GDM1 (cell line): ENCODE data around the gene GRIK3.
"Not testable (repeated sequence)": the region's sequence is repeated elsewhere in the genome, so short reads cannot be mapped to it uniquely, and the experiment has no call there.

ENCODE experiments used
- DNase-seq: peaks from one replicate; lab custom pipeline; 2025; lab: John Stamatoyannopoulos, UW

GRIK3 gene

DNA sequence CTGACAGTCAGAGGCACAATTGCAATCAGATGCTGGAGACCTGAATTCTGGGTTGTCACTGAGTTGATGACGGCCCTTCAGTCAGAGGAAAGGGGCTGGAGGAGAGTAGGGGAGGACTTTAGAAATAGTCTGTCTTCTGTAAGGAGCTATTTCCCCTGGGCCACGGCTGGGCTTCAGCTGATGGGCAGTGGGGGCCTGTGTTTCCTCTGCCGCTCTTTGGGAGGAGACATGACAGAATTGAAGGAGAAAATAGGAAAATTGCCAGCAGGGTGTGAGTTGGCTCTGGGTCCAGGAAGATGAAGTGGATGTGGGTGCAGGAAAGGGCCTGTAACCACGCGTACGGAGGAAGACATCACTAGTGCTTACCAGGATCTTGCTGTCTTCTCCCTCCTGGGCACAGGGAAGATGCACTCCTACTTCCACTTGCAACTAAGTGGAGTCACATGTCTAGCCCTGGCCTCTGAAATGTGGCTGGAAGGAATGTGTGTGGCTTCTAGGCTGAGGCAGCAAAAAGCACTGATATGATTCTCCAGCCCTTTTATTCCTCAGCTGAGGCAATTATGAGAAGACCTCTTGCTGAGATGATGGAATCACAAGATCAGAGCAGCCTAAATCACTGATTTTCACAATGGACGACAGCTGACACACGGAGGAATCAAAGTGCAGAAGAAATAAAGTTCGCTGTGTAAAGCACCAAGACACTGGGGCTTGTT is 250.0 kb downstream of the GRIK3 start:
- DNase-seq, result no peak

DNA sequence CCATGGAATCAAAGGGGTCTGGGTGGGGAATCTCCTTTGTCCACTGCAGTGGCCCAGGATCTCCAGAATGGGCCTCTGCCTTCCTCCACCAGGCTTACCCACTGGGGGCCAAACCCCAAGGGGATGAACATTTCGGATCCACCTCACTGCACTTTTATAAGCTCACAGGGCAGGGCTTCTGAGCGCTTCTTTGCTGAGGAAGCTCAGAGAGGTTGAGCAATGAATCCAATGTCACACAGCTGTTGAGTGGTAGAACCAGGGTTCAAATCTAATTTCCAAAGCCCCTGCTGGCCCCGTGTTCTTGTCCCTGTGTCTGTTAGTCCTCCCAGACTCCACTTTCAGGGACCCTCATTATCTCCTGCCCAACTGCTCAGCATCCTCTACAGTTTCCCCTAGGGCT is 250.8 kb downstream of the GRIK3 start:
- no peak for DNase-seq

DNA sequence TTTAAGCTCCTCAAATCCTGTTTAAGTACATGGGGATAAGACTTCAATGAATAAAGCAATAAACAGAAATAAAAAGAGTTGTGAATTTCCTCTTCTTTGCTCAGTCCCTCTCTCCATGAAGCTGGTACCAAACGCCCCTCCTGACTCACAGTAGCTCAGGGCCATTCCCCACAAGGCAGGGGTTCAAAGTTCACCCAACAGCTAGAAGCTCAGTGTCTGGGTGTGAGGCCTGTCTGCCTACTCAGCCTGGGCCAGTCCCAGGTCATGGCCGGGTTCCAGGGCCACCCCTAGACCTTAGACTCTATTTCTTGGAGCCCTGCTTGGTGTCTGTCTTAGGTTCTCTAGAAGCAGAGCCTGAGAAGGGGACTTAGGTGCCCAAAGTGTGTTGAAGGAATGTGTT is 251.5 kb downstream of the GRIK3 start:
- no peak for DNase-seq

DNA sequence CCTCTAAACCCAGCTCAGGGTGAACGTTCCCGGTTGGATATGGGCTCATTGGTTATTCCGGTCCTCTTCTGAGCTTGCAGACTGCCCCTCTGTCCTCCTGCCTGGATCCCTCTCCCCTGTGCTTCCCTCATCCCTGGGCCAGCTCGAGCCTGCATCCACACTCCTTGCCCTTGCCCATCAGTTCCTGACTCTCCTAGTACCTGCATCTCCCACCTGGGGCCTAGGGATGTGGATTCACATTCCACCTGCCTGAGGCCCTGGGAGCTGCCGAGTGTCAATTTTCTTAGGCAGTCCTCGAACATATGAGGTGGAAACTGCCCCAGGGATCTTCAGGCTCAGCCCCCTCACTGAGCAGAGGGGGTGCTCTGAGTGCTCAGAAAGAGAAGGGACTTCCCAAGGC is 252.2 kb downstream of the GRIK3 start:
- no peak for DNase-seq

DNA sequence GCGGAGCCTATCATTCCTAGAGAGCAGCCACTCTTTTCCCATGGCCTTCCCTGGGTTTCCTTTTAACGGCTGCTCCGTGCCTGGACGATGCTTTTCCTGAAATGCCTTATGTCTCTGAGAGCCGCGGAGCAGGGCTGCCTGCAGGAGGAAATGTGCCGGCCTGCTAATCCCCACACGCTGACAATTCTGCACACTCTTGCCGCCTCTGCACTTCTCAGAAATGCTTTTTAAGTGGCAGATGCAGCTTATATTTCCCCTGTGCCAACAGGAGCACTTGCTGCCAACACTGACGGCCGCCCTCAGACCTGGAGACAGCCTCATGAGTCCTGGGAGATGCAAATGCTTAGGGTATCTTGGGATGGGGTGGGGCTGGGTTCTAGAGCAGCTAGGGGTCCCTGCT is 253.2 kb downstream of the GRIK3 start:
- no peak for DNase-seq

DNA sequence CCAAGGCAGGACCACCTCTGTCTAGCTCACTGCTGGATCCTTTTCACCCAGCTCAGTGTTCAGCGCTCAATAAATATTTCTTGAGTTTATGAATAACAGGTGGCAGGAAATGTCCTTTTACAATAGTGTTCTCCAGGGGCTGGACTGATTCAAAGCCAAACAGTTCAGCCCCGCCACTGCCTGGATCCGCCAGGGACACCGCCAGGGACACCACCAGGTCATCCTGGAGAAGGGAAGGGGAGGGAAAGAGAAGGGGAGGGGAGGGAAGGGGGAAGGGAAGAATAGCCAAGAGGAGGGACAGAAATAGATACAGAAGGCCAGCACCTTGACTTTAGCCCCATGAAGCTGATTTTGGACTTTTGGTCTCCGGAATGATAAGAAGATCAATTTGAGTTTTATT is 255.6 kb downstream of the GRIK3 start:
- DNase-seq, result no peak

DNA sequence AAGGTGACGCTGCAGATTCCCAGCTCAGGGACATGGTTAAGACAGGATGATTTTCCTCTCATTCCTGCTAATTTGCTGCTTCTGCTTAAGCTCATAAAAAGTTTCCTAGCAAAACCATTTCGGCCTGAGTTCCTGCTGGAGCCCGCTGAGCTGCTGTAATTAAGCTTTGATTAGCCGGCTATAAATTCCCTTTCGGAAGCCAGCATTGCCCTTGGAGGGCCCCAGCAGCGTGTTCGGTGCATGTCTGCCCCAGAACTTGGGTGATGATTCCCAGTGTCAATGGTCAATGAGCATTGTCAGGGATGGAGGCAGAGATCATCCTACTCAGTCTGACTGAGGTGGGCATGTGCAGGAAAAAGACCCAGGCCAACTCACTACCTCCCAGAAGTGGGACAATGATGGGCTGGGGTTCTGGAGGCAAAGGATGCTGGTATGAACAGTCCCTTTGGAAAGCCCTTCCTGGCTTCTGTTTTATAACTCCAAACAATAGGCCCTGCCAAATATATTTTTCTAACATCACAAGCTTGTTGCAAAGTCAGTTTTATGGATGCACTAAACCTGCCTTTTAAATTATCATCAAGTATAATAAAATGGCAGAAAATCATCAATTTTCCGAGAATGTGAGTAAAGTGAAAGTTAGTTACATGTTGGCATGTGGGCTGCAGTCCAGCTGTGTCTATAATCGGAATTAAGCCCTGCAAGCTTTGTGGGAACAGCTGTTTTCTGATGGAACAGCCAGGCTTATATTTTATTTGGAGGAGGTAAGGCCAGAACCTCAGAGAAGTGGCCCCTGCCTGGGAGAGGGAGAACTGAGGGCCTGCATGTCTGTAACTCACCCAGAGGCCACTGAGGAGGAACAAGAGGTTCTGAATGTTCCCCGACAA is 257.1 kb downstream of the GRIK3 start:
- no peak for DNase-seq

DNA sequence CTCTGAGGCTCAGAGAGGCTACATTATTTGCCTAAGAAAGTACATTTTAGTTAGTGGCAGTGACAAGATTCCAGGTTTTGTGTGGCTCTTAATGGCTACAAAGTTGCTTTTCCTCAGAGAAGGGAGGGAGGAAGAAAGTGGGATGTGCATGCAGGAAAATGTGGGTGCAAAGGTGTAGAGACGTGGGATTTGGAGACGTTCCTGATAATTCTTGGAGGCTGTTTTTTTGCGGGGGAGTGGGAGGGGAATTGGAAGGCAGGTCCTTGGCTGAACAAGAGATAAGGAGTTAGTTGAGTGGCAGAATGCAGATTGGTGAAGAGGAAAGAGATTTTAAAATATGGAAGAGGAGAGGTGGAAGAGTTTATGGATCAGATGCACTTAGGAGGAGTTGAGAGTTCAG is 258.1 kb downstream of the GRIK3 start:
- no peak for DNase-seq

DNA sequence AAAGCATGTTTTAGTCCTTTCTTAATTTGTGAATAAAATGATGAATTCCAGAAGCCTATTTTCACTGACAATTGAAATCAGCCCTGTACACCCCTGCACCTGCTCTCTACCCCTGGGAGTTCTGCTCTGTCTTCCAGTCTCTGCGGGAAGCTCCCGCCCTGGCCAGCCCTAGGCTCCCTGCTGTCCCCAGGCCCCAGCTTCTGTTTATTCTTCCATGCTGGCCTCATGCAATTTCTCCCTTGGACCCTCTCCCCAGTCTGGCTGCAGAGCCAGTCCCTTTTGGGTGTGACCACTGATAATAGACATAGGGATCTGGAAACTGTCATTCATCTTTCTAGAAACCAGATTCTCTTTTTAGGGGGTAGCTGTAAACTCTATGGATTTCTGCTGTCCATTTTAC is 258.6 kb downstream of the GRIK3 start:
- no peak for DNase-seq

DNA sequence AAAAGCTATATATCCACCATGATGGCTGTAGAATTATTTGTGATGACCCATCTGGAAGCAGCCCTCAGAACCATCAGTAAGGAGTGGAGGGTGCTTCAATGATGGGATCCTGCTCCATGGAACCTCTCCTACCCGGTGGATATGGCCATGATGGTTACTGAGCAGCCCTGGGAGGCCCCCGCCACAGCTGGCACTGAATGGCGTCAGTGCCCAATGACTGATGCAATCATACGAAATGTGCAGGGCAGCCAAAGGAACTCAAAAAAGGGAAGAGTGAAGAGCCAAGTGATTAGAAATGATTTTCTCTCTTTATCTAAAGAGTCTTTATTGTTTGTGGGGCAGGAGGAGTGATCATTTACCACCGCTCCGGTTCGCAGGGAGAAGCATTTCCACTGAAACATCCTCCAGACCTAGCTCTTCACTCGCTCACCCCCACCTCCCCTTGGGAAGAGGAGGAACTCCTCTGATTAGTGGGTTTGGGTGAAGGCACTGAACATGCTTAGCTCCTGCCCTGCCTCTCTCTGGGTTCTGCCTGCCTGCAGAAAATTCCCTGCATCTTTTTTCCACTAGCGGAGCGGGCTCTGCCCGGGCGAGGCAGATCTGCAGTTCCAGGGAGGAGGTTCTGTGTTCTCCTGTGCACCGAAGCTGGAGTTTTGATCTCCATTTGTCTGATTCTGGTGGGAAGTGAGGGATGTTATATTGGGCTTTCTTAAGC is 260.3 kb downstream of the GRIK3 start:
- DNase-seq, result no peak

DNA sequence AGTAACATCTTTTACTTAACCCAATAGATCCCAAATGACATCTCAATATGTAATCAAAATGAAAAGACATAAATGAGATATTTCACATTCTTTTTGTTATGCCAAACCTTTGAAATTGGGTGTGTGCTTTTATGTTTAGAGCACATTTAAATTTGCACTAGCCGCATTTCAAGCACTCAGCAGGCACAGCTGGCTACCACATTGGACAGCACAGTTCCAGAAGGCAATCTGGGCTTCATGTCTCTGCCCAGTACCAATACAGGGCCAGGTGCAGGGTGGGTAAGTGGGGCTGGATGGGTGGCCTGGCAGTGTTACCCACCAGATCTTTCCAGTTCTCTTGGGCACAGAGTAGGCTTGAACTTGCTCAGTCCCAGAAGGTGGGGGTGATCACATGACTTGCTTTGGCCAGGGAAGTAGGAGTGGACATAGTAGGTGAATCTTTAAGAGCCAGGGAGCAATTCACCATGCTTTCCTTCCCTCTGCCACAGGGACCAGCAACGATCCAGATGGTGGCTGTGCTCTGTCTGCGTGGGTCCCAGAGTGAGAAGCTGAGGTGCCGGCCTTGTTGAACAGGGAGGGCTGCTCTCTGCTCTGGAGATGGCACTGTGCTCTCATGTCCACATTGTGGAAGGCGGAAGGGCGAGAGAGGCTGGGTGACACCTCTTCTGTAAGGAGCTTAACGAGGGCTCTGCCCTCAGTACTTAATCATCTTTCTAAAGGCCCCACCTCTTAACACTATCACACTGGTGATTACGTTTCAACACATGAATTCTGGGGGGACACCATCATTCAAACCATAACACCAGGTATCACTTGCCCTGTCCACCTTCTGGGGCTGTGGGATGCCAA is 261.4 kb downstream of the GRIK3 start:
- no peak for DNase-seq

DNA sequence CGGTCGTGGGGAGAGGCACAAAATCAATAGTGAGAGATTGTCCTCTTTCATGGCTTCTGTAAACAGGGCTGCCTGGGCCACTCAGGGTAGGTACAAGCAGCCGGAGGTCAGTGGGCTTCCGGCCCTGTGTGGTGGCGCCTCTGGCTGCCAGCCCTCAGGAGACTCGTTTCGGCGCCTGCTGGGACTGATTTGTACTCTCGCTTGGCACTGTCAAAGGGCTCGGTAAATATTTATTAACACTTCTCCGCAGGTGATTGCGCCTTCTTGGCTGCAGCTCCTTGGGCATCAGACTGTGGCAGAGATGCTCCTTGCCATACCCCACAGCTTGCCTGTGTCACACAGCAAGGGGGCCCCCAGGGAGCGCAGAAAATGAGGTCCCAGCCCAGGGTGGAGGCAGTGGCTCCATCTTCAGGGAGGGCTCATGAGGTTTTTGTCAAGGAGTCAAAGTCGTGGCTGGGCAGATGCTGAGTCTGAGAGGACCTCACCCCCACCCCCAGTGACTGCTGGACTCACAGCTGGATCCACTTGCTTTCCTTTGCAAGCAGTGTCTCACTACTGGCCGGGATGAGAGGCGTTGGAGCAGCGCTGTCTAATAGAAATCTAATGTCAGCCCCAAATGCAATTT is 262.5 kb downstream of the GRIK3 start:
- DNase-seq, result no peak

DNA sequence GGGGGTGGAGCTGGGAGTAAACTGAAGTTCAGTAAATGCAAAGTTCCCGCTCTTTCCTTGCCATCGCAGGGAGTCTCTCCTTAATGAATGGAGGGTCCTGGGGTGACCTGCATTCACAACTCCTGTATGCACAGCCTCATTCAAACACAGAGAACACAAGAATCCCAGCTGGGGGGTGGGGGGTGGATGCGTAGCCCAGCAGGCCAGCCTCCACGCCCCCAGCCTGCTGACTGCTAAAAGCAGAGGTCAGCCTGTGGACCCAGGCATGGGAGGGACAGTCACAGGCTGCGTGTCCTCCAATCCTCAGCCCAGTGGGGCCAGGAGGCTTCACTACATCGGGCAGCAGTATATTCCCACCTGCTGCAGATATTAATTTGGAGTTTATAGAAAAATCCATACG is 263.1 kb downstream of the GRIK3 start:
- no peak for DNase-seq

DNA sequence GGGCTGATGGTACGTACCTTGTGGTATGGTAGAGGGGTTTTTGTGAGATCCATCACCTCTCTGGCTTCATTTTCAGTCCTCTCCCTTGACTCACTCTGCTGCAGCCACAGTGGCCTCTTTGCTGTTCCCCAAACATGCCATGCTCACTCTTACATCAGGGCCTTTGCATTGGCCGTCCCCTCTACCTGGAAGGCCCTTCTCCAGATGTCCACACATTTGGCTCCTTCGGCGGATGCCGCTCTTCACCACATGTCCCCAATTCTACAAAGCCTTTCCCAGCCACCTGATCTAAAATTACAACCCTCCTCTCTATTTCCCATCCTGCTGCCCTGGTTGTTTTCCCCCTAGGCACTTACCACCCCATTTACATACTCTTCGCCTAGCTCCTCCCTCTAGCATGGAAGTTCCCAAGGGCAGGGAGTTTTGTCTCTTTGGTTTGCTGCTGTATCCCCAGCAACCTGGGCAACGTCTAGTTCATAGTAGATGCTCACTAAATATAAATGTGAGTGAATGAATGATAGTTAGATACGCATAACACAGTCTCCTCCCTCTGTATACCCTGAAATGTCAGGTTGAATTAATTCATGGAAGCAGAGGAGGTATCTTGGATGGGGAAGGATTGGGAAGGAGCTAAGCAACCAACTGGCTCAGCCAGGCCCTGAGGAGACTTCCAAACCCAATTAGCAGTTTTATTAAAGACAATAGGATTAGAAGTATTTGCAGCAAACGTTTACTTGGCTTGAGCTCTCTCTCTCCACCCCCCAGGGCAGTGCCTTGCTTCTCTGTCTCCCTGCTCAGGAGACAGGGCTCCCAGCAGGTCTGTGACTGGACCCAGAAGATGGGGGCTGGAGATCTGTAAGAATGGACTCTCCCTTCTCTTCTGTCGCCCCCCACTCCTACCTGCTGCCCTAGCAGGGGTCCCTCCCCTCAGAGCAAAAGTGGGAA is 264.2 kb downstream of the GRIK3 start:
- DNase-seq, result no peak

DNA sequence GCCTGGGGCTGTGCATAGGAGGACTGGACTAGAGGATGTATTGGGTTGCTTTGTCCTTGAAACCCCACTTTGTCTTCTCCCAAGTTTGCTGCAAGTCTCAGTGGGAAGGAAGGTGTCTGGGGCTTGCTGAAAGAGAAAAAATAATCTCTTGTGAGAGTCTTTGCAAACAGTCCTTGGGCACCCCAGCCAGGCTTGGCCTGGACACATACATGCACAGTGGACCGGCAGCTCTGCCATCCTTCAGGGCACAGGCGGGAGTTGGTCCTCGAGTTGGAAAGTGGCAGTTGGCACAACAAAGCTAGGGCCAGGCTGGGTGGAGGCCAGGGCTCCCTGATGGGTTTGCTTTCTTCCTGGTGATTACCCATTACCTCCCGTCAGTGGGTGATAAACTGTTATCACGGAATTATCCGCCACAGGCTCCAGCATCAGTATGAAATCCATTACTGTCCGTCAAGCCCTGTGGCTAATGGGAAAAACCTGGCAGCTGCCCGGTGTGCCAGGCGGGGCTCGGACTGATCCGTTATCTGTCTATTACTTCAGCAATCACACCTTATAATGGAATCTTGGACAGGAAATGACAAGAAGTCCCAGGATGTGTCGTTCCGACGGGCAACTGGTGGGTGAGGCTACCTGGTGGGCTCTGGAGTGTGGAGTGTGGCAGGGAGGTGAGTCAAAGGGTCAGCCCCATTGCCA is 265.7 kb downstream of the GRIK3 start:
- DNase-seq, result no peak

DNA sequence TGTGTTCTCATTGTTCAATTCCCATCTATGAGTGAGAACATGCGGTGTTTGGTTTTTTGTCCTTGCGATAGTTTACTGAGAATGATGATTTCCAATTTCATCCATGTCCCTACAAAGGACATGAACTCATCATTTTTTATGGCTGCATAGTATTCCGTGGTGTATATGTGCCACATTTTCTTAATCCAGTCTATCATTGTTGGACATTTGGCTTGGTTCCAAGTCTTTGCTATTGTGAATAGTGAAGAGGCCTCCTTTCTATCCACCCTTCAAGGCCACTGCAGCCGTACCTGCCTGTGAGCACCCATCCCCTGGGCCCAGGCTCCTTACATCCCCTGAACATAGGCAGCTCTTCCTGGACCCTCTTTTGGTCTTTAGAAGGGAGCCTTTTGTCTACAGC is 266.9 kb downstream of the GRIK3 start:
- DNase-seq, result not testable (repeated sequence)

DNA sequence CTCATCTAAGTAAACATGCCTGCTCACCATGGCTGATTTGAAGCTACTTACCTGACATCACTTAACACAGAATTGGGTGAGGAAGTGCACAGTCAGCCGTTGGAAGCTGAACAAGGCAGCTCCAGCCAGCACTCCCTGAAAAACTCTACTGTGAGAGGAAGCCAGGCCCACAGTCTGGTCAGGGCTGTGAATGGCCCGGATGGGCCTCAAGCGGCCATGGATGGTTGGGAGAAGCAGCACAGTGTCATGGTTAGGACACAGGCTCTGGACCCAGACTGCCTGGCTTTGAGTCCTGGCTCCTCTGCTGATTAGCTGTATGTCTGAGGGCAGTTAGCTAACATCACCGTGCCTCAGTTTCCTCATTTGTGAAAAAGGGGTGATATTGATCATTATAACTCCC is 267.8 kb downstream of the GRIK3 start:
- no peak for DNase-seq

DNA sequence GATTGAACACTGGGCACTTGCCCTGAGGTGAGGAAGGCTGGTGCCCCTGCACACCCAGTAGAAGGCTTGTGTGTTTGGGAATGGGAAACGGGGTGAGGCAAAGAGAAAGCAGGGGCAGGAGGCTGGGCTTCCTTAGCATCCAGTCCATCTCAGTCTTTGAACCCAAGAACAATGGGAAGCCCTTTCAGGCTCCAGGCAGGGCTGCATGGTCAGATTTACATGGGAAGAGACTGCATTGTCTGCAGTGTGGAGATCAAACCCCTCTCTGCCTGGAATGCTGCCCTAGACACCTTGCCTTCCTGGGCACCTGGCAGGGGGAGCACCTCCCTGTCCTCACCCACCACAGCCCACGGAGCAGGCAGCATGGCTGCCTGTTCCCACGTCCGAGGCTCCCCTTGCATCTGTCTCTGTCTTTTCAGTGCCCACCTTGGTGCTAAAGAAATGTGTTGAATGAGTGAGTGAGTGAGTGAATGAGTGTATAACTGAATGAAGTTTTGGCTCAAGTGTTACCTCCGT is 268.5 kb downstream of the GRIK3 start:
- no peak for DNase-seq

DNA sequence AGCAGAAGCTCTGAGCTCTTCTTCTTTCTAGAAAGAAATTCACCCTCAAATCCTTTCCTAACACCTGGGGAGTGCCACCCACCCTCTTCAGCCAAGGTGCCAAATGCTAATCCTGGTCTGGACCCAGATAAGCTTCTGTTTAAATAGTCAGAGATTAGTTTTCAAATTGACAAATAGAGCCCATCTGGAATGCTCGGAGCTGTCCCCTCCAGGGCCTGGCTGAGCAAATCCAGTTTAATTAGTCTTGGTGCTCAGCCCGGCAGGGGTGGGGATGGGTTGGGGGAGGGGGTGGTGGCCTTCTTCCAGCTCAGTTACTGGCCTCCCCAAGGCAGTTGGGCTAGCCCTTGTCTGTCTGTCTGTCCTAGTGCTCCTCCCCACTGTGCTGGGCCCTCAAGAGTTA is 269.5 kb downstream of the GRIK3 start:
- no peak for DNase-seq

DNA sequence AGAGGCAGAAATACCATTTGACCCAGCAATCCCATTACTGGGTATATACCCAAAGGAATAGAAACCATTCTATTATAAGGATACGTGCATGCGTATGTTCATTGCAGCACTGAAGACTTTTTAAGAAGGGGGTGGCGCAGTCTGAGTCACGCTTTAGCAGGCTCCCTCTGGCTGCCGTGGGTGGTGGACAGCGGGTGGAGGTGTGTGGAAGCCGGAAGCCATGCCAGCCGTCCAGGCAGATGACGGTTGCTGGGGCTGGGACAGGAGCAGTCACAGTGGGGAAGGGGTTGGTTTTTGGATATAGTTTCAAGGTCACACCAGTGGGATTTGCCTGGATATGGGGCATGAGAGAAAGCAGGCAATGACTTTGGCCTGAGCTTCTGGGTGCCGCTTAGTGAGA is 270.5 kb downstream of the GRIK3 start:
- no peak for DNase-seq
